HL-60/S4 treated with retinoic acid at 250 ng/mL for 4 days and 3 days (cell line): ENCODE measurements around the gene PPFIA1.

Source experiments
- in situ Hi-C: fragments of 300-500 bp; cut with MboI; formaldehyde crosslinking; loops from 2 replicates; pipeline ENCODE4 v1.7.0; 2022; ENCODE audit warnings: low sequenced_read_pairs

PPFIA1 gene

GRCh38 chr11:70270104-70270876 is at the start of gene PPFIA1:
Gene PPFIA1 (plus strand): TSS chr11:70270690. CDS start chr11:70272173, 1,483 bp downstream.
- in situ Hi-C loops = no loop called here

GRCh38 chr11:70220920-70221319 is 49.6 kb upstream of the PPFIA1 start:
- in situ Hi-C loops = no loop called here

- in situ Hi-C loops = no loop called here
Measured at GRCh38 chr11:70225681-70226177, 44.8 kb upstream of the PPFIA1 start.

- in situ Hi-C loops = no loop called here
Measured at GRCh38 chr11:70226183-70226582, 44.3 kb upstream of the PPFIA1 start.

- in situ Hi-C loops = no loop called here
Measured at GRCh38 chr11:70226967-70227366, 43.5 kb upstream of the PPFIA1 start.

- in situ Hi-C loops = no loop called here
Measured at GRCh38 chr11:70229737-70230136, 40.8 kb upstream of the PPFIA1 start.

GRCh38 chr11:70230151-70230839 is 40.2 kb upstream of the PPFIA1 start:
- in situ Hi-C loops = no loop called here

GRCh38 chr11:70230840-70231710 is 39.4 kb upstream of the PPFIA1 start:
- in situ Hi-C loops = no loop called here

- in situ Hi-C loops = no loop called here
Measured at GRCh38 chr11:70233034-70233433, 37.5 kb upstream of the PPFIA1 start.

- in situ Hi-C loops = no loop called here
Measured at GRCh38 chr11:70233511-70233934, 37.0 kb upstream of the PPFIA1 start.

- in situ Hi-C loops = no loop called here
Measured at GRCh38 chr11:70233962-70234361, 36.5 kb upstream of the PPFIA1 start.

- in situ Hi-C loops = no loop called here
Measured at GRCh38 chr11:70240337-70240736, 30.2 kb upstream of the PPFIA1 start.

- in situ Hi-C loops = no loop called here
Measured at GRCh38 chr11:70241709-70242108, 28.8 kb upstream of the PPFIA1 start.

GRCh38 chr11:70242885-70243284 is 27.6 kb upstream of the PPFIA1 start:
- in situ Hi-C loops = no loop called here

- in situ Hi-C loops = no loop called here
Measured at GRCh38 chr11:70243912-70244652, 26.4 kb upstream of the PPFIA1 start.

GRCh38 chr11:70244698-70245097 is 25.8 kb upstream of the PPFIA1 start:
- in situ Hi-C loops = no loop called here

GRCh38 chr11:70246196-70246595 is 24.3 kb upstream of the PPFIA1 start:
- in situ Hi-C loops = no loop called here

GRCh38 chr11:70247042-70247709 is 23.3 kb upstream of the PPFIA1 start:
- in situ Hi-C loops = no loop called here

GRCh38 chr11:70247710-70248072 is 22.8 kb upstream of the PPFIA1 start:
- in situ Hi-C loops = no loop called here
